ENCODE measurements around the gene MEGF10. TPM values are rescaled to one million over a fixed set of nuclear protein-coding genes. Genes with fewer than 3 reads are reported as not detected.

Gene MEGF10
- total RNA-seq, 4 donors from 2014 or later, result 0.57 to 6.0 (median 4.3) TPM

GRCh38 chr5:127344931-127345330, 54.3 kb downstream of the MEGF10 start:
- TF ChIP-seq POLR2A (IDR thresholded peaks at IDR 0.05), result no peak
- TF ChIP-seq, protein P1, sequence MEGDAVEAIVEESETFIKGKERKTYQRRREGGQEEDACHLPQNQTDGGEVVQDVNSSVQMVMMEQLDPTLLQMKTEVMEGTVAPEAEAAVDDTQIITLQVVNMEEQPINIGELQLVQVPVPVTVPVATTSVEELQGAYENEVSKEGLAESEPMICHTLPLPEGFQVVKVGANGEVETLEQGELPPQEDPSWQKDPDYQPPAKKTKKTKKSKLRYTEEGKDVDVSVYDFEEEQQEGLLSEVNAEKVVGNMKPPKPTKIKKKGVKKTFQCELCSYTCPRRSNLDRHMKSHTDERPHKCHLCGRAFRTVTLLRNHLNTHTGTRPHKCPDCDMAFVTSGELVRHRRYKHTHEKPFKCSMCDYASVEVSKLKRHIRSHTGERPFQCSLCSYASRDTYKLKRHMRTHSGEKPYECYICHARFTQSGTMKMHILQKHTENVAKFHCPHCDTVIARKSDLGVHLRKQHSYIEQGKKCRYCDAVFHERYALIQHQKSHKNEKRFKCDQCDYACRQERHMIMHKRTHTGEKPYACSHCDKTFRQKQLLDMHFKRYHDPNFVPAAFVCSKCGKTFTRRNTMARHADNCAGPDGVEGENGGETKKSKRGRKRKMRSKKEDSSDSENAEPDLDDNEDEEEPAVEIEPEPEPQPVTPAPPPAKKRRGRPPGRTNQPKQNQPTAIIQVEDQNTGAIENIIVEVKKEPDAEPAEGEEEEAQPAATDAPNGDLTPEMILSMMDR (IDR thresholded peaks at IDR 0.05), result no peak
- intact Hi-C loops (cut with DNase I; ENCODE audit: low total_unique reads), result no loop called here
- DNase-seq (ENCODE audit: low spot score in 2 of 2), result no peak
- H3K4me3 ChIP-seq (ENCODE audit: low read depth, poor library complexity, severe bottlenecking), result no peak overlapping the region
- 65 to 81% methylated on average over 3 of the region's 3 CpGs for WGBS, 2 donors

GRCh38 chr5:127351418-127351817, 60.8 kb downstream of the MEGF10 start:
- intact Hi-C loops (cut with DNase I; ENCODE audit: low total_unique reads), result no loop called here
- WGBS, 2 donors, result 64 to 69% methylated on average over 4 of the region's 4 CpGs
- H3K4me3 ChIP-seq (ENCODE audit: low read depth, poor library complexity, severe bottlenecking), result no peak overlapping the region
- no peak for DNase-seq (ENCODE audit: low spot score in 2 of 2)
- TF ChIP-seq, protein P1 (IDR thresholded peaks at IDR 0.05), result no peak
- TF ChIP-seq POLR2A (IDR thresholded peaks at IDR 0.05), result no peak

DNA sequence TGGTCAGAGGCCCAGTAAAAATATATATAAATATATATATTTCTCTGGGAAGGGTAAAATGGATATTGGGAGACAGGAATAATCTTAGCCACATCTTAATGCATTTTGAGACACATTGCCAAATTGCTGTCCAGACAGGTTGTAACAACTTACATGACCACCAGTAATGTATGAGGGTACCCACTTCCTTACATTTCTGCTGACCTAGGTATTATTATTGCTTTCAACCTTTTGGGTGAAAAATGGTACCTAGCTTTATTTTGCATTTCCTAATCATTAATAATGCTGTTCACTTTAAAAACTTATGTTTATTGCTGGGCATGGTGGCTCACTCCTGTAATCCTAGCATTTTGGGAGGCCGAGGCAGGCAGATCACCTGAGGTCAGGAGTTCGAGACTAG, 61.5 kb downstream of the MEGF10 start:
- intact Hi-C loops (cut with DNase I; ENCODE audit: low total_unique reads), result no loop called here
- 94 to 96% methylated on average over 2 of the region's 2 CpGs for WGBS, 2 donors
- H3K4me3 ChIP-seq (ENCODE audit: low read depth, poor library complexity, severe bottlenecking), result no peak overlapping the region
- no peak for TF ChIP-seq POLR2A (IDR thresholded peaks at IDR 0.05)
- TF ChIP-seq, protein P1 (IDR thresholded peaks at IDR 0.05), result no peak
- no peak for DNase-seq (ENCODE audit: low spot score in 2 of 2)

DNA sequence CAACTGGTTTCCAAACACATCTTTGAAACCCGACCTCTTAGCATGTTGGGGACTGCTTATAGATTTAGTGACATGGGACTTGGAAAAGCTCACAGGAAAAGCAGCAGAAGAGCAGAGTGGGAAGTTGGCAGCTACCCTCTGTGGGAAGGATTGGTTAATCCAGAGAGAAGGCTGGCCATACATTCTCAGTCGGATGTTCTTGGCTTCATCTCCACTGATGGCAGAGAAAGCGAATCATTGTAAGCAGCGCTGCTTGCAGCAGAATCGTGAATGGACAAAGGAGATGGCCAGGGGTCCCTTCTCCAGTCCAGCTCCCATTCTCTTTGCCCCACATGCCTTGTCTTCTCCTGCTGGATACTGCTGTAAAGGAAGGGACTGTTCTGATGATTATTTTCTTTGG, 62.7 kb downstream of the MEGF10 start:
- no peak overlapping the region for H3K4me3 ChIP-seq (ENCODE audit: low read depth, poor library complexity, severe bottlenecking)
- 68 to 73% methylated on average over 5 of the region's 5 CpGs for WGBS, 2 donors
- TF ChIP-seq, protein P1 (IDR thresholded peaks at IDR 0.05), result no peak
- no peak for TF ChIP-seq POLR2A (IDR thresholded peaks at IDR 0.05)
- intact Hi-C loops (cut with DNase I; ENCODE audit: low total_unique reads), result no loop called here
- DNase-seq (ENCODE audit: low spot score in 2 of 2), result no peak

- DNase-seq (ENCODE audit: low spot score in 2 of 2), result no peak
- intact Hi-C loops (cut with DNase I; ENCODE audit: low total_unique reads), result no loop called here
- no peak overlapping the region for H3K4me3 ChIP-seq (ENCODE audit: low read depth, poor library complexity, severe bottlenecking)
- no peak for TF ChIP-seq POLR2A (IDR thresholded peaks at IDR 0.05)
- TF ChIP-seq, protein P1 (IDR thresholded peaks at IDR 0.05), result no peak
- WGBS, 2 donors, result 67 to 69% methylated on average over 4 of the region's 4 CpGs
Observed at GRCh38 chr5:127353796-127354195, 63.2 kb downstream of the MEGF10 start.

DNA sequence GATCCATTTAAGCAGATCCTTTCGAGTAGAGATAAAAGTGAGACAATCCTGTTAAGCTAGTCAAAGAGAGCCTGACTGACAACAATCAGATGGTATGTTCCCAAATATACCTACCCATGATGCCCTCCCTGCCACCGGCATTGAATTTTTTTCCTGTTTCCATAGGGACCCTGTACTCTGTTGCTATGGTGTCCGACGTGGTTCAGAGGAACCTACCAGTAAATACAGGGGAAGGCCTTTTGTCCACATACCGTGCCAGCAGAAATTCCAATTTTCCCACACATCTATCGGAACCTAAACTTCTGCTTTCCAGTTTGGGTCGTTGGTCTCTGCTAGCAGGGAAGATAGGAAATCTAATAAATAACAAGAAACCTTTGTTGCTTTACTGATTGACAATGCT, 64.7 kb downstream of the MEGF10 start:
- intact Hi-C loops (cut with DNase I; ENCODE audit: low total_unique reads), result no loop called here
- TF ChIP-seq, protein P1 (IDR thresholded peaks at IDR 0.05), result no peak
- no peak for TF ChIP-seq POLR2A (IDR thresholded peaks at IDR 0.05)
- no peak for DNase-seq (ENCODE audit: low spot score in 2 of 2)
- H3K4me3 ChIP-seq (ENCODE audit: low read depth, poor library complexity, severe bottlenecking), result no peak overlapping the region
- WGBS, 2 donors, result 71 to 74% methylated on average over 7 of the region's 7 CpGs
